Breast epithelium (tissue), 4 donors: ENCODE measurements around the gene SOX15. TPM values are rescaled to one million over a fixed set of nuclear protein-coding genes. Genes with fewer than 3 reads are reported as not detected.

Experiments
- DNase-seq, 2 donors: peaks; one replicate each; pipeline ENCODE4 v3.0.0-alpha.2; 2019; ENCODE audit warnings: low spot score in 2 of 2
- H3K27ac ChIP-seq, 2 donors: fragments of 200-600 bp; sonication (generic) in 1 of 2; one replicate each; pipeline ENCODE4 v1.5.1; 2016 to 2019; ENCODE audit warnings: mild to moderate bottlenecking in 1 of 2
- H3K27me3 ChIP-seq, 2 donors: fragments of 200-600 bp; sonication (generic) in 1 of 2; one replicate each; pipeline versions ENCODE4 v1.5.1 to v1.6.0; 2017 to 2019; ENCODE audit warnings: control low read depth in 1 of 2, mild to moderate bottlenecking in 1 of 2
- H3K36me3 ChIP-seq: fragments of 200-600 bp; one replicate; pipeline ENCODE4 v1.5.1; 2019
- H3K4me1 ChIP-seq, 2 donors: fragments of 200-600 bp; sonication (generic); one replicate each; pipeline ENCODE4 v1.5.1; 2016 to 2019; ENCODE audit warnings: control low read depth in 1 of 2
- H3K4me3 ChIP-seq, 3 donors: fragments of 200-600 bp; sonication (generic); 1 replicate in 2 of 3; 2 replicates in 1 of 3; pipeline ENCODE4 v1.5.1; 2016 to 2019; ENCODE audit warnings: mild to moderate bottlenecking in 3 of 3, moderate library complexity in 2 of 3
- H3K9me3 ChIP-seq, 2 donors: fragments of 200-600 bp; sonication (generic) in 1 of 2; one replicate each; pipeline ENCODE4 v1.5.1; 2016 to 2019; ENCODE audit warnings: control low read depth in 1 of 2
- POLR2A ChIP-seq: fragments of 450-650 bp; IDR thresholded peaks from one replicate; pipeline ENCODE4 v1.6.1; 2016; ENCODE audit warnings: antibody characterized with exemption, mild to moderate bottlenecking, moderate library complexity
- POLR2AphosphoS5 ChIP-seq, 3 donors: sonication (generic); formaldehyde crosslinking; IDR thresholded peaks; one replicate each; pipeline ENCODE4 v1.6.1; 2017; ENCODE audit warnings: antibody characterized with exemption in 3 of 3
- intact Hi-C: fragments of 100-400 bp; cut with DNase I; formaldehyde crosslinking; loops from one replicate; pipeline ENCODE4 v1.15.1; 2023; ENCODE audit warnings: low total_unique reads
- total RNA-seq, 3 donors: library from RNA; depleted of rRNA; stranded (reverse); fragments of >200 nt; gene quantifications; one replicate each; pipeline ENCODE4 v1.1.0, GENCODE V29; 2016
- TF ChIP-seq, protein P1 (sequence below), 3 donors: fragments of 450-650 bp; IDR thresholded peaks; one replicate each; pipeline ENCODE4 v1.5.1; 2016 to 2017; ENCODE audit warnings: antibody characterized with exemption in 3 of 3, mild to moderate bottlenecking in 3 of 3, moderate library complexity in 3 of 3

SOX15 gene
- total RNA-seq, 3 donors from 2014 or later, result 1.3 to 4.1 (median 1.6) TPM

DNA sequence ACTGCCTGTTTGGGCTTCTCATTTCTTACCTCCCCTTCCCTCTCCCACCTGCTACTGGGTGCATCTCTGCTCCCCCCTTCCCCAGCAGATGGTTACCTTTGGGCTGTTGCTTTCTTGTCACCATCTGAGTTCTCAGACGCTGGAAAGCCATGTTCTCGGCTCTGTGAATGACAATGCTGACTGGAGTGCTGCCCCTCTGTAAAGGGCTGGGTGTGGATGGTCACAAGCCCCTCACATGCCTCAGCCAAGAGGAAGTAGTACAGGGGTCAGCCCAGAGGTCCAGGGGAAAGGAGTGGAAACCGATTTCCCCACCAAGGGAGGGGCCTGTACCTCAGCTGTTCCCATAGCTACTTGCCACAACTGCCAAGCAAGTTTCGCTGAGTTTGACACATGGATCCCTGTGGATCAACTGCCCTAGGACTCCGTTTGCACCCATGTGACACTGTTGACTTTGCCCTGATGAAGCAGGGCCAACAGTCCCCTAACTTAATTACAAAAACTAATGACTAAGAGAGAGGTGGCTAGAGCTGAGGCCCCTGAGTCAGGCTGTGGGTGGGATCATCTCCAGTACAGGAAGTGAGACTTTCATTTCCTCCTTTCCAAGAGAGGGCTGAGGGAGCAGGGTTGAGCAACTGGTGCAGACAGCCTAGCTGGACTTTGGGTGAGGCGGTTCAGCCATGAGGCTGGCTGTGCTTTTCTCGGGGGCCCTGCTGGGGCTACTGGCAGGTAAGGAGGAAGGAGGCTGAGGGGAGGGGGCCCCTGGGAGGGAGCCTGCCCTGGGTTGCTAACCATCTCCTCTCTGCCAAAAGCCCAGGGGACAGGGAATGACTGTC, 10.7 kb downstream of the SOX15 start, which contains the start of gene CD68:
Gene CD68 (plus strand): TSS at position 638 of the 833 bp plus-strand sequence. CDS start 40 bp downstream, at position 678.
- peaks cover 16% of the 10 kb centered on the region for H3K36me3 ChIP-seq
- peak; percentile 42 for TF ChIP-seq POLR2A
- TF ChIP-seq, protein P1, sequence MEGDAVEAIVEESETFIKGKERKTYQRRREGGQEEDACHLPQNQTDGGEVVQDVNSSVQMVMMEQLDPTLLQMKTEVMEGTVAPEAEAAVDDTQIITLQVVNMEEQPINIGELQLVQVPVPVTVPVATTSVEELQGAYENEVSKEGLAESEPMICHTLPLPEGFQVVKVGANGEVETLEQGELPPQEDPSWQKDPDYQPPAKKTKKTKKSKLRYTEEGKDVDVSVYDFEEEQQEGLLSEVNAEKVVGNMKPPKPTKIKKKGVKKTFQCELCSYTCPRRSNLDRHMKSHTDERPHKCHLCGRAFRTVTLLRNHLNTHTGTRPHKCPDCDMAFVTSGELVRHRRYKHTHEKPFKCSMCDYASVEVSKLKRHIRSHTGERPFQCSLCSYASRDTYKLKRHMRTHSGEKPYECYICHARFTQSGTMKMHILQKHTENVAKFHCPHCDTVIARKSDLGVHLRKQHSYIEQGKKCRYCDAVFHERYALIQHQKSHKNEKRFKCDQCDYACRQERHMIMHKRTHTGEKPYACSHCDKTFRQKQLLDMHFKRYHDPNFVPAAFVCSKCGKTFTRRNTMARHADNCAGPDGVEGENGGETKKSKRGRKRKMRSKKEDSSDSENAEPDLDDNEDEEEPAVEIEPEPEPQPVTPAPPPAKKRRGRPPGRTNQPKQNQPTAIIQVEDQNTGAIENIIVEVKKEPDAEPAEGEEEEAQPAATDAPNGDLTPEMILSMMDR (IDR thresholded peaks at IDR 0.05), result no peak
- TF ChIP-seq POLR2AphosphoS5 (IDR thresholded peaks at IDR 0.05), result peak; percentile 59 to 71 (median 62)
- peaks cover 21 to 25% of the 10 kb centered on the region in 2 donors for H3K4me1 ChIP-seq
- intact Hi-C loops, result no loop called here
- no peaks in the 10 kb centered on the region for H3K9me3 ChIP-seq
- no peaks in the 10 kb centered on the region for H3K27me3 ChIP-seq
- peak within 1 kb of the TSS; percentile 87 to 99 for H3K27ac ChIP-seq
- peak within 1 kb of the TSS; percentile 59 to 73 (median 59) for H3K4me3 ChIP-seq
- DNase-seq, result peak; percentile 60 to 77

DNA sequence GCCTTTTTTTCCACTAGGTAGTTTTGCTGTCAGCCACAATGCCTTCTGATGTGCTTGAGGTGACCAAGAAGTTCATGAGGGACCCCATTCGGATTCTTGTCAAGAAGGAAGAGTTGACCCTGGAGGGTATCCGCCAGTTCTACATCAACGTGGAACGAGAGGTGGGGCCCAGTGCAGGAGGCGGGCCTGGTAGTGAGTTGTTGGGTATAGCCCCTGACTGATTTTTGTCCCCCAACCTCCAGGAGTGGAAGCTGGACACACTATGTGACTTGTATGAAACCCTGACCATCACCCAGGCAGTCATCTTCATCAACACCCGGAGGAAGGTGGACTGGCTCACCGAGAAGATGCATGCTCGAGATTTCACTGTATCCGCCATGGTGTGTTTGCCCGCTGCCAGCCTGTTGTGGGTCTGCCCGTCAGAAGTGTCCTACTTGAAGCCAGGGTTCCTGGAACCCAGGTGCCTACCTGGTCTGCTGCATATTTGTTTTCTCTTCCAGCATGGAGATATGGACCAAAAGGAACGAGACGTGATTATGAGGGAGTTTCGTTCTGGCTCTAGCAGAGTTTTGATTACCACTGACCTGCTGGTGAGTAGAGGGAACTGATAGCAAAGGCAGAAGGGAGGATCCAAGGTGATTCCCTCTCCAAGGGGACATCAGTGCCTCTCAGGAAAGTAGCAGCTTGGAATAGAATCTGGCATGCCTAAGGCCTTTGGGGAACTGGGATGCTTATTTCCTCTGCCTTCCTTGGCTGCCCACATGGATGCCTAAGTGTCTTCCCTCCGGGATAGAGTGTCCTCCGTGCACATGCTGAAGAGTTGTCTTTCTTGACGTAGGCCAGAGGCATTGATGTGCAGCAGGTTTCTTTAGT, 12.3 kb downstream of the SOX15 start:
- intact Hi-C loops, result no loop called here
- TF ChIP-seq, protein P1 (IDR thresholded peaks at IDR 0.05), result no peak
- Histone ChIP-seq H3K4me3 (no peak overlapping the region), H3K27me3 (no peaks in the 10 kb centered on the region), H3K36me3 (peaks cover 16% of the 10 kb centered on the region), H3K4me1 (peaks cover 18 to 20% of the 10 kb centered on the region in 2 donors), H3K27ac (peak overlapping the region; percentile 87 to 99), H3K9me3 (no peaks in the 10 kb centered on the region)
- DNase-seq, result no peak

DNA sequence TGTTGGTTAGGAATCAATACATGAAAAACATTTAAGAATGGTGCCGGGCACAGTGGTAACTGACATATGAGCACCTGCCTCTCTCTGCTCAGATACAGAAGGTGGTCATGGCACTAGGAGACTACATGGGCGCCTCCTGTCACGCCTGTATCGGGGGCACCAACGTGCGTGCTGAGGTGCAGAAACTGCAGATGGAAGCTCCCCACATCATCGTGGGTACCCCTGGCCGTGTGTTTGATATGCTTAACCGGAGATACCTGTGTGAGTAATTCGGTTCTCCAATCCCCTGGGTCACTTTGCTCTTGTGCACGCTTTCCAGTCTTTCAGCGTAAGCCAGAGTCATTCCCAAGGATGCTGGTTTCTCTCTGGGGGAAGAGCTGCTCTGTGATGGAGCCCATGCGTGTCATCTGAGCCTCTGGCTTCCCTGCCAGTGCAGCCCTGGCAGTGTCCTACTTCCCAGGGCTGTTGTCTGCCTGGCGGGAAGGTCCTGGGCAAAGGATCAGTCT, 13.4 kb downstream of the SOX15 start:
- intact Hi-C loops, result no loop called here
- H3K27me3 ChIP-seq, result no peaks in the 10 kb centered on the region
- no peak for DNase-seq
- no peak overlapping the region for H3K4me3 ChIP-seq
- TF ChIP-seq, protein P1 (IDR thresholded peaks at IDR 0.05), result no peak
- no peak for TF ChIP-seq POLR2A
- TF ChIP-seq POLR2AphosphoS5 (IDR thresholded peaks at IDR 0.05), result no peak
- H3K36me3 ChIP-seq, result peaks cover 16% of the 10 kb centered on the region
- H3K9me3 ChIP-seq, result no peaks in the 10 kb centered on the region
- H3K4me1 ChIP-seq, result peaks cover 13 to 16% of the 10 kb centered on the region in 2 donors
- H3K27ac ChIP-seq, result no peak overlapping the region

DNA sequence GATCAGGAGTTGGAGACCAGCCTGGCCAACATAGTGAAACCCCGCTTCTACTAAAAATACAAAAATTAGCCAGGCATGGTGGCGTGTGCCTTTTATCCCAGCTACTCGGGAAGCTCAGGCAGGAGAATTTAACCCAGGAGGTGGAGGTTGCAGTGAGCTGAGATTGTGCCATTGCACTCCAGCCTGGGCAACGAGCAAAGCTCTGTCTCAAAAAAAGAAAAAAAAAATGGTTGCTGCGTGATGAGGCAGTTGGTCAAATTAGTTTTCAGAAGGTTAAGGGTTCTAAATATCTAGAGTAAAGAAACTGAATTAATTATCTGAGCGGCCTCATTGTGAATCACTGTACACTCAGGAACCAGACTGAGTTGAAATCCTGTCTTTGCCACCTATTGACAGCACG, 13.9 kb downstream of the SOX15 start:
- Histone ChIP-seq H3K36me3 (peaks cover 16% of the 10 kb centered on the region), H3K4me3 (peak overlapping the region in 2 of 3 donors; percentile 2 to 92)
- intact Hi-C loops, result no loop called here

More for the DNA sequence above, 13.9 kb downstream of the SOX15 start:
- no peaks in the 10 kb centered on the region for H3K9me3 ChIP-seq
- DNase-seq, result no peak
- H3K27me3 ChIP-seq, result no peaks in the 10 kb centered on the region
- no peak for TF ChIP-seq POLR2A
- TF ChIP-seq POLR2AphosphoS5 (IDR thresholded peaks at IDR 0.05), result no peak
- TF ChIP-seq, protein P1 (IDR thresholded peaks at IDR 0.05), result no peak
- peaks cover 13 to 16% of the 10 kb centered on the region in 2 donors for H3K4me1 ChIP-seq
- peak overlapping the region in 1 of 2 donors; percentile 98 for H3K27ac ChIP-seq
